Gastrocnemius medialis (tissue), 4 donors: ENCODE measurements around the gene ASTN2. TPM values are rescaled to one million over a fixed set of nuclear protein-coding genes. Genes with fewer than 3 reads are reported as not detected.

Experiments used
- ATAC-seq, 2 donors: fragments of 150-250 bp; one replicate each; pipeline ENCODE4 v1.9.1; 2016
- DNase-seq, 2 donors: peaks; one replicate each; pipeline ENCODE4 v3.0.0-alpha.2; 2019
- H3K27ac ChIP-seq, 4 donors: fragments of 200-600 bp; sonication (generic); 1 replicate in 1 of 4; 2 replicates in 3 of 4; pipeline ENCODE4 v1.5.1; 2016 to 2018; ENCODE audit warnings: mild to moderate bottlenecking in 2 of 4, moderate library complexity in 1 of 4
- H3K27me3 ChIP-seq, 3 donors: fragments of 200-600 bp; sonication (generic) in 2 of 3; 1 replicate in 1 of 3; 2 replicates in 2 of 3; pipeline versions ENCODE4 v1.5.1 to v1.6.0; 2016 to 2019; ENCODE audit warnings: mild to moderate bottlenecking in 1 of 3, moderate library complexity in 1 of 3
- H3K36me3 ChIP-seq, 2 donors: fragments of 200-600 bp; sonication (generic) in 1 of 2; one replicate each; pipeline ENCODE4 v1.5.1; 2017 to 2018
- H3K4me1 ChIP-seq, 2 donors: fragments of 200-600 bp; sonication (generic) in 1 of 2; one replicate each; pipeline ENCODE4 v1.5.1; 2016 to 2017; ENCODE audit warnings: mild to moderate bottlenecking in 2 of 2
- H3K4me3 ChIP-seq, 4 donors: fragments of 200-600 bp; sonication (generic) in 3 of 4; 1 replicate in 1 of 4; 2 replicates in 3 of 4; pipeline ENCODE4 v1.5.1; 2016 to 2019; ENCODE audit warnings: mild to moderate bottlenecking in 2 of 4
- H3K9me3 ChIP-seq, 3 donors: fragments of 200-600 bp; sonication (generic) in 2 of 3; 1 replicate in 1 of 3; 2 replicates in 2 of 3; pipeline ENCODE4 v1.5.1; 2016 to 2019
- CTCF ChIP-seq, 5 experiments: fragments of 450-650 bp in 3 of 5; fragments of 200-600 bp in 2 of 5; sonication (generic) in 2 of 5; IDR thresholded peaks in 4 of 5; conservative IDR thresholded peaks in 1 of 5; 1 replicate in 4 of 5; 2 replicates in 1 of 5; pipeline ENCODE4 v1.5.1; 2016 to 2019; ENCODE audit warnings: antibody characterized with exemption in 5 of 5, mild to moderate bottlenecking in 3 of 5, moderate library complexity in 3 of 5
- POLR2A ChIP-seq, 2 donors: fragments of 450-650 bp; IDR thresholded peaks; one replicate each; pipeline ENCODE4 v1.6.1; 2017; ENCODE audit warnings: antibody characterized with exemption in 2 of 2, mild to moderate bottlenecking in 2 of 2, moderate library complexity in 2 of 2
- in situ Hi-C, 4 donors: fragments of 200-750 bp; cut with MboI; loops; one replicate each; pipeline versions ENCODE4 v1.15.0 to v1.8.0; 2017; ENCODE audit warnings: low sequenced_read_pairs in 4 of 4
- intact Hi-C: fragments of 100-400 bp; cut with DNase I; formaldehyde crosslinking; loops from one replicate; pipeline ENCODE4 v1.15.1; 2023; ENCODE audit warnings: low total_unique reads
- total RNA-seq, 4 donors: library from RNA; depleted of rRNA; stranded (reverse); fragments of >200 nt; gene quantifications; one replicate each; pipeline versions ENCODE4 v1.1.0 to v1.2.3, GENCODE V29; 2016

The ASTN2 gene
- total RNA-seq, 4 donors from 2014 or later = 2.5 to 4.6 (median 3.7) TPM

GRCh38 chr9:117458066-117458465 is 43.2 kb upstream of the ASTN2 start:
- H3K27ac ChIP-seq = no peak overlapping the region
- intact Hi-C loops = no loop called here
- ATAC-seq = no peak

GRCh38 chr9:117454711-117455110 is 39.9 kb upstream of the ASTN2 start:
- ATAC-seq (no peak), DNase-seq (no peak)
- no peak for TF ChIP-seq CTCF (IDR thresholded peaks at IDR 0.05 in 4 of 5, conservative IDR thresholded peaks at IDR 0.05 in 1 of 5)
- no peak for TF ChIP-seq POLR2A (IDR thresholded peaks at IDR 0.05)
- in situ Hi-C loops (loop anchor here in 1 of 4 donors (10.0 kb wide), 1 partner anchor 60 kb away; no protein-coding TSS in a partner anchor), intact Hi-C loops (no loop called here)
- Histone ChIP-seq H3K4me3 (no peak overlapping the region), H3K4me1 (no peaks in the 10 kb centered on the region), H3K27ac (no peak overlapping the region), H3K9me3 (no peaks in the 10 kb centered on the region), H3K36me3 (no peaks in the 10 kb centered on the region), H3K27me3 (no peaks in the 10 kb centered on the region)

More at GRCh38 chr9:117458066-117458465, 43.2 kb upstream of the ASTN2 start:
- no peak overlapping the region for H3K4me3 ChIP-seq
- H3K9me3 ChIP-seq = no peaks in the 10 kb centered on the region
- H3K27me3 ChIP-seq = no peaks in the 10 kb centered on the region
- in situ Hi-C loops = loop anchor here in 1 of 4 donors (10.0 kb wide), 1 partner anchor 57 kb away; no protein-coding TSS in a partner anchor
- DNase-seq = no peak
- no peaks in the 10 kb centered on the region for H3K36me3 ChIP-seq
- H3K4me1 ChIP-seq = no peaks in the 10 kb centered on the region
- no peak for TF ChIP-seq CTCF (IDR thresholded peaks at IDR 0.05 in 4 of 5, conservative IDR thresholded peaks at IDR 0.05 in 1 of 5)
- TF ChIP-seq POLR2A (IDR thresholded peaks at IDR 0.05) = no peak

GRCh38 chr9:117453737-117454136 is 38.9 kb upstream of the ASTN2 start:
- no peak for TF ChIP-seq CTCF (IDR thresholded peaks at IDR 0.05 in 4 of 5, conservative IDR thresholded peaks at IDR 0.05 in 1 of 5)
- TF ChIP-seq POLR2A (IDR thresholded peaks at IDR 0.05) = no peak
- no peaks in the 10 kb centered on the region for H3K9me3 ChIP-seq
- DNase-seq (no peak), ATAC-seq (no peak)
- in situ Hi-C loops (loop anchor here in 1 of 4 donors (10.0 kb wide), 1 partner anchor 61 kb away; no protein-coding TSS in a partner anchor), intact Hi-C loops (no loop called here)
- H3K27me3 ChIP-seq = no peaks in the 10 kb centered on the region
- H3K36me3 ChIP-seq = no peaks in the 10 kb centered on the region
- H3K4me3 ChIP-seq = no peak overlapping the region
- H3K4me1 ChIP-seq = no peaks in the 10 kb centered on the region
- no peak overlapping the region for H3K27ac ChIP-seq

- Histone ChIP-seq H3K27me3 (no peaks in the 10 kb centered on the region), H3K27ac (no peak overlapping the region), H3K4me3 (no peak overlapping the region), H3K9me3 (no peaks in the 10 kb centered on the region), H3K36me3 (no peaks in the 10 kb centered on the region), H3K4me1 (no peaks in the 10 kb centered on the region)
- no peak for TF ChIP-seq CTCF (IDR thresholded peaks at IDR 0.05 in 4 of 5, conservative IDR thresholded peaks at IDR 0.05 in 1 of 5)
- TF ChIP-seq POLR2A (IDR thresholded peaks at IDR 0.05) = no peak
- intact Hi-C loops (no loop called here), in situ Hi-C loops (loop anchor here in 1 of 4 donors (10.0 kb wide), 1 partner anchor 63 kb away; no protein-coding TSS in a partner anchor)
- no peak for DNase-seq
- no peak for ATAC-seq
Measured at GRCh38 chr9:117451311-117451710, 36.5 kb upstream of the ASTN2 start.

GRCh38 chr9:117448066-117448465 is 33.2 kb upstream of the ASTN2 start:
- Histone ChIP-seq H3K27me3 (no peaks in the 10 kb centered on the region), H3K4me3 (no peak overlapping the region), H3K4me1 (no peaks in the 10 kb centered on the region), H3K27ac (no peak overlapping the region), H3K9me3 (no peaks in the 10 kb centered on the region), H3K36me3 (no peaks in the 10 kb centered on the region)
- intact Hi-C loops (no loop called here), in situ Hi-C loops (no loop called here)
- DNase-seq = no peak
- no peak for ATAC-seq
- TF ChIP-seq CTCF (IDR thresholded peaks at IDR 0.05 in 4 of 5, conservative IDR thresholded peaks at IDR 0.05 in 1 of 5) = no peak
- no peak for TF ChIP-seq POLR2A (IDR thresholded peaks at IDR 0.05)
